Stimulated activated CD8-positive, alpha-beta memory T cell treated with anti-CD3 and anti-CD28 coated beads, Interleukin-4, amount 100 ng/mL, for 1 hour (primary cell): ENCODE measurements around the gene GOLGB1.
"Not testable (repeated sequence)": the region's sequence is repeated elsewhere in the genome, so short reads cannot be mapped to it uniquely, and the experiment has no call there.

Experiments used
- DNase-seq, 2 donors: peaks; one replicate each; pipeline ENCODE4 v3.0.0-alpha.2; 2020; ENCODE audit warnings: low read depth in 2 of 2, low spot score in 1 of 2

GOLGB1 gene

GRCh38 chr3:121748680-121749275 is 763 bp downstream of the GOLGB1 start:
- DNase-seq, result peak in 1 of 2 donors; percentile 11

GRCh38 chr3:121747976-121748375 is 1.6 kb downstream of the GOLGB1 start:
- DNase-seq, result no peak

- not testable (repeated sequence) for DNase-seq
Measured at GRCh38 chr3:121743106-121743505, 6.4 kb downstream of the GOLGB1 start.

DNA sequence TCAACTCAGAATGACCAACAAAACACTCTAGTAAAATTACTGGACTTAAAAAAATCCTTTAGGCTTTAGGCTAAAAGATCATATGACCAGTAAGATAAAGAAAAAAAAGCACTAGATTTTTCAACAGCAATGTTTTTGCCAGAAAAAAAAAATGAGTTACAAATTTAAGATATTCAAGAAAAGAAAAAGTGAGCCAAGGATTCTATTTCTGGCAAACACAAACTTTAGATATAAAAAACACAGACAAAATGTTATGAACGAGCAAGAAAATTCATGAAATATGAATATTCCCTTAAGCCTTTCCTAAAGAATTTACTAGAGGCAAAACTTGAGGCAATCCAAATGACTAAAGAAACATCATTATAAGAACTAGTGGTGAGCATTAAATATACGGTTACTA is 8.6 kb downstream of the GOLGB1 start:
- no peak for DNase-seq

GRCh38 chr3:121739902-121740301 is 9.6 kb downstream of the GOLGB1 start:
- no peak for DNase-seq

- DNase-seq, result no peak
Measured at GRCh38 chr3:121737644-121738043, 11.9 kb downstream of the GOLGB1 start.

DNA sequence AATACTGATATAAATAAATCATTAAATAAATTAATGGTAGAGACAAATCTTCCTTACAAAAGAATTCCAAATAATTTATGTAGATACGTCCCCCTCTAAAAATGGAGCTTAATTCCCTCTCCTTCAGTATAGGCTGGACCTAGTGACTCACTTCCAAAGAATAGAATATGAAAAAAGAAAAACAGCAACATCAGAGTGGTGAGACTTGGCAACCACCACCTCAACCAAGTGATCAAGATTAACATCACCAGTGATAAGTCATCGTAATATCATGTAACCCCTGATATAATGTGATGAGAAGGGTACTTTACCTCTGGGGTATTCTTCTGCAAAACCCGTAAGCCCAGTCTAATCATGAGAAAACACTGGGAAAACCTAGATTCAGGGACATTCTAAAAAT is 13.4 kb downstream of the GOLGB1 start:
- DNase-seq, result no peak

DNA sequence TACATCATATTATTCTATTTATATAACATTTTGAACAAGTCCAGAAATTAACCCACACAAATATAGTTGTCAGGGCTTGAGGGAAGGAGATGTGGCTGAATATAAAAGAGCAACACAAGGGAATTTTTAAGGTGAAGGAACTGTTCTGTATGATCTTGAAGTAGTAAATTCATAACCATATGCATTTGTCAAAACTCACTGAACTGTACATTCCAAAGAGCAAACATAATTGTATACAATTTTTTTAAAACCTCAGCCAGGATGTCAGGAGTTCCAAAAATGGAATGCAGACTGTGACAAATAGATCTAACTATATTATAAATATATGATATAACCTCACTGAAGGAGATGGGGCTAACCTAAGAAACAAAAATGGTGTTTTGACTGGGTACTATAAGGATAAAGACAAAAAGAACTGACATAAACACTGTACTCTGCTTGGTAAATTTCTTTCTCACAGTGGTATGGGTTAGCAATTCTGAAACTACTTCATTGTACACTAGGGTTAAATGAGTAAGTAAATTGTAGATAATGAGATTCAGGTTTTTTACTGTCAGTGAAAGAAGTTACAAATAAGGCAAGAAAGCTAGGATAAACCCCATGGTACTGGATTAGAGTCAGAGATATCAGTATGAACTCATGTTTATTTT is 14.4 kb downstream of the GOLGB1 start:
- no peak for DNase-seq

GRCh38 chr3:121730940-121731687 is 18.4 kb downstream of the GOLGB1 start:
- no peak for DNase-seq

DNA sequence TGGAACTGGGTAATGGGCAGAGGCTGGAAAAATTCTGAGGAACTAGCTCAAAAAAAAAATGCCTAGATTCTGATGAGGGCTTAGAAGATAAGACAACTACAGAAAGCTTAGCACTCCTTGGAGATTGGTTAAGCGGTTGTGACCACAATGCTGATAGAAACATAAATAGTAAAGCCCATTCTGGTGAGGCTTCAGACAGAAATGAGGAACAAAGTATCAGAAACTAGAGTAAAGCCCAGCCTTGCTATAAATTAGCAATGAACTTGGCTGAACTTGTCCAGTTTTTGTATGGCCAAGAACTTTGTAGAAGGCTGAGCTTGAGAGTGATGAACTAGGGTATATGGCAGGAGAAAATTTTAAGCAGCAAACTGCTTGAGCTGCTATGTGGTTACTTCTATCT is 25.4 kb downstream of the GOLGB1 start:
- no peak for DNase-seq

- no peak for DNase-seq
Measured at GRCh38 chr3:121723485-121723884, 26.1 kb downstream of the GOLGB1 start.

DNA sequence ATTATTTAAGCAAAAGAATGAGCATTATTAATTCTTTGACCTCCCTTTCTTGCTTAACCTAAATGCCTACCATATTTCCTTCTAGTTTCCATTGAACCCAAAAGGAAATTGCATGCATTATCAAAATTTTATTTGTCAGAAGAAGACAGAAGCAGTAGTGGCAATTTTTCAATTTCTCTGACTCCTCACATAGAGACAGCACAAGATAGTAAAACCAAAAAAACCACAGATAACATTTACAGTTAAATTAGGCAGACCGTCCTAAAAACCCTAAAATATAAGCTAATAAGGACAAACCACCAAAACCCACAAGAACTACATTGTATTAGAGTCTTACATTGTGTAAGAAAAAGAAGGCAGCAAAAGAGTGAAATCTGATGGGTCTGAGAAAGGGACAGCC is 27.1 kb downstream of the GOLGB1 start:
- DNase-seq, result no peak

- DNase-seq, result no peak
Measured at GRCh38 chr3:121720163-121720562, 29.4 kb downstream of the GOLGB1 start.

DNA sequence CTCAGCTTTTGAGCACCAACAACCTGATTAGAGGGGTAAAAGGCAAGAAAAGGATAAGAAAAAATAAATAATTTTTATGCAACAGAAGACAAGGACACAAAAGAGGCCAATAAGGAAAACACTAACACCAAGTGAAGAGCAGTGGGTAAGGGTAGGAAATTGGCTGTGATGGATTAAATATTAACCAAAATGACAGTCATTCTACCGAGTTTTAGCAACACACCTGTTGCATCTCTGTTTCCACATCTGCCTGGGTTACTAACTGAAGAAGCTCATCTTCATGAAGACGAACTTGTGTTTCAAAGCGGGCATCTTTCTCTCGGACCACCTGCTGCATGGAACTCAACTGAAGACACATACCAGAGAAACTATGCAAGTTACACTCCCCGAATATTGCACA is 30.1 kb downstream of the GOLGB1 start:
- DNase-seq, result no peak

DNA sequence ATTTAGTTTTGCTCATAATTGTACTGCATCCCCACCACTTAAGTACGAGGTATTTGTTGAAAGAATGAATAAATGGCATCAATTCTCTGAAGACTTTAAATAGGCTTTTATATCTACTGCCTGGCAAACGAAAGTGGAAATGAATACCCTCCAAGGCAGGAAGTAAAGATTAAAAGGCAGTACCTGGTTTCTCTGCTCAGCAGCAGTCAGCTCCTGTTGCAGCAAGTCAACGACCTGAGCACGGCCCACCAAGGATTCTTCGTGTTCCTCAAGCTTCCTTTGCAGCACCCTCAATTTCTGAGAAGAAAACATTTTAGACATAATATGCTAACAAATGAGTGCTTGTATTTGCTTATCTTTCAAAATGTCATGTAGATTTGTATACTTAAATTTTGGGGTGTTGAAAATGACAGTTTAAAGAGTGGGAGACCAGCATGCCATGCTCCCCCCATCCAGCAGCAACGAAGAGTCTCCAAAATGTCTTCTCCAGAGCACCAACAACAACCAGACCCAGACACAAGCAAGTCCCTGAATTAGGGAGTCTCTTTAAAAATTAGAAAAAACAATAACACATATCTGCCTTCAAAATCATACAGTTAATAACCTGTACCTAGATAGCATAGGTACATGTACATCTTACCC is 31.2 kb downstream of the GOLGB1 start:
- no peak for DNase-seq

- no peak for DNase-seq
Measured at GRCh38 chr3:121710347-121710746, 39.2 kb downstream of the GOLGB1 start.

DNA sequence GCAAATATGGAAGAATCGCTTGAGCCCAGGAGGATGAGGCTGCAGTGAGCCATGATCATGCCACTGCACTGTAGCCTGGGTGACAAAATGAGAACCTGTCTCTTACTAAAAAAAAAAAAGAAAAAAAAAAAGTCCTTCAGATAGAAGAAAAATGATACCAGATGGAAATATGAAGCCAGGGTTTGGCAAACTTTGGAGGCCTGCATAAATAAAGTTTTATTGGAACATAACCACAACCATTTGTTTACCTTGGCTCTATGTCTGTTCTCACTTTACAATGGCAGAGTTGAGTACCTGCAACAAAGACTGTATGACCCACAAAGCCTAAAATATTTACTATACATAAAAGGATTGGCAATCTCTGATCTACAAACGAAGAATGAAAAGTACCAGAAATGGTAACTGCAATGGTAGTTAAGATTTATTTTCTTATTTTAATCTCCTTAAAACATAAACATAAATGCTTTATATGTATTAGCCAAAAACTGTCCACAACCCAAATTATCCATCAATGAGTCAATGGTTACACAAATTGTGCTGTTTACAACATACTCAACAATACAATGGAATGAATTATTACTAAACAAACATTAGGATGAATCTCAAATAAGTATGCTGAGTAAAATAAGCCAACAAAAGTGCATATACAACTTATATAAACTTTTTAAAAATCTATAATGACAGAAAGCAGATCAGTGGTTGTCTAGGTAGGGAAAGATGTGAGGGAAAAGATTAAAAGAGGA is 41.8 kb downstream of the GOLGB1 start:
- DNase-seq, result no peak

DNA sequence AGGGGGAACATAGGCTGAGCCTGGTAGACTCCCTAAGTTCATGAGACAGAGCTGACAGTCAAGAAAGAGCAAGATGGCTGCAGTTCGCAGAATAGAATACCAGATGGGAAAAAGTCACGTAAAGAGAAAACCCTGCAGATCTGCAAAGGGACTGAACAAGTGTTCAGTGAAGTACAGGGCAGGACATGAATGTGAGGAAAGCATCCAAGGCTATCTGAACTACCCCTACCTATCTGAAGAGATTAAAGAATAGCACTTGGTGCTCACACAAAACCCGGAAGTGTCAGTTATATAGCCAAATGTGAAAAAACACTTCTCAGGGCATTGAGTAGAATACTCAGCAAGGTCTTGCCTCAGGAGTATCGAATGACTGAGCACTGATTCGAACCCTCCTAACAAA is 44.0 kb downstream of the GOLGB1 start:
- no peak for DNase-seq

DNA sequence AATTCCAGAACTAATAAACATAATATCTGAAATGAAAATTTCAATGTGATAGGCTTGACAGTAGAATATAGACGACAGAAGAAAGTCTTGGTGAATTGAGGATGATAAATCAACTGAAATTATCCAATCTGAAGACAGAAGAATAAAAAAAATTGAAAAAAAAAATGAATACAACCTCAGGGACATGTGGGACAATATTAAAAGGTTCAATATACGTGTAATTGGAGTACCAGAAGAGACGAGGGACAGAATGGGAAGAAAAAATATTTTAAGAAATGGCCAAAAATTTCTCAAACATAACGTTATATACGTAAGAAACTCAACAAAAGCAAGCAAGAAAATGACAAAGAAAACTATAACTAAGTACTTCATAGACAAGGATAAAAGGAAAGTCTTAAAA is 45.6 kb downstream of the GOLGB1 start:
- DNase-seq, result no peak

DNA sequence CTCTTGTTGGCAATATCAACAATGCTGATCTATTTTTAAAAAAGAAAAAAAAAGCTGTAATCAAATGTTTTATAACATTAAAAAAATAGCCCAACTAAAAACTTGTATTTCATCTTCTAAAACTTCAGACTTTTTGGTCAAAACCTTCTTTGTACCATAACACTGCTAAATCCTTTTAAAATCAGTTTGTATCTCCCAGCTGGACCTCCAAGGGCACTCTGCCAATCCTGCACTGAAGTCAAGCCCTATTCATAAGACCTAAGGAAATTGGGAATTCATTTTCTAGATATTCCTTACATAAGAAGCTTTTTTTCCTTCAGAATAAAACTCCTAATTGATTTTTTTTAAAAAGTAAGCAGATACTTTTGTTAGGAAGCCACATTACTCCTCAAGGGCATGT is 50.6 kb downstream of the GOLGB1 start:
- DNase-seq, result no peak

- no peak for DNase-seq
Measured at GRCh38 chr3:121698476-121698875, 51.1 kb downstream of the GOLGB1 start.
